H9 (cell line): ENCODE data around the gene RGR. TPM values are rescaled to one million over a fixed set of nuclear protein-coding genes. Genes with fewer than 3 reads are reported as not detected.

ENCODE experiments used
- DNase-seq: peaks from one replicate; pipeline ENCODE4 v3.0.0-alpha.2; 2017
- H2AFZ ChIP-seq: one replicate; pipeline ENCODE4 v1.6.1; 2013; ENCODE audit warnings: mild to moderate bottlenecking, low read length, control low read depth, moderate library complexity
- H2AK5ac ChIP-seq: 2 replicates; pipeline ENCODE4 v1.6.1; 2013; ENCODE audit warnings: low read length, control low read depth, mixed read lengths; ENCODE audit not compliant: insufficient read length
- H2BK120ac ChIP-seq: one replicate; pipeline ENCODE4 v1.6.1; 2013; ENCODE audit warnings: low read depth, mild to moderate bottlenecking, low read length, control low read depth, inconsistent platforms; ENCODE audit not compliant: poor library complexity, severe bottlenecking
- H2BK12ac ChIP-seq: 2 replicates; pipeline ENCODE4 v1.6.1; 2013; ENCODE audit warnings: low read length, control low read depth, mixed read lengths, low read depth; ENCODE audit not compliant: insufficient read length
- H2BK15ac ChIP-seq: 2 replicates; pipeline ENCODE4 v1.6.1; 2013; ENCODE audit warnings: low read depth, low read length, control low read depth
- H2BK20ac ChIP-seq: one replicate; pipeline ENCODE4 v1.6.1; 2013; ENCODE audit warnings: low read depth, mild to moderate bottlenecking, low read length, control low read depth, inconsistent platforms; ENCODE audit not compliant: poor library complexity, severe bottlenecking
- H2BK5ac ChIP-seq: 2 replicates; pipeline ENCODE4 v1.6.1; 2013; ENCODE audit warnings: low read length, control low read depth, mixed read lengths; ENCODE audit not compliant: insufficient read length
- H3K14ac ChIP-seq: 2 replicates; pipeline ENCODE4 v1.6.1; 2013; ENCODE audit warnings: low read length, control low read depth; ENCODE audit not compliant: insufficient read depth
- H3K18ac ChIP-seq: 2 replicates; pipeline ENCODE4 v1.6.1; 2013; ENCODE audit warnings: low read depth, mild to moderate bottlenecking, mixed read lengths, low read length, control low read depth; ENCODE audit not compliant: insufficient read length
- H3K23ac ChIP-seq: 2 replicates; pipeline ENCODE4 v1.6.1; 2013; ENCODE audit warnings: low read length, control low read depth, mixed read lengths, low read depth; ENCODE audit not compliant: insufficient read length
- H3K23me2 ChIP-seq: 2 replicates; pipeline ENCODE4 v1.6.1; 2013; ENCODE audit warnings: low read depth, mild to moderate bottlenecking, mixed read lengths, low read length, control low read depth; ENCODE audit not compliant: insufficient read length, poor library complexity, severe bottlenecking
- H3K27ac ChIP-seq: 2 replicates; pipeline ENCODE4 v1.5.1; 2013; ENCODE audit warnings: low read length, control low read depth, mixed read lengths, low read depth; ENCODE audit not compliant: insufficient read length
- H3K27me3 ChIP-seq: 2 replicates; pipeline ENCODE4 v1.6.1; 2013; ENCODE audit warnings: low read length, control low read depth, inconsistent platforms; ENCODE audit not compliant: insufficient read depth
- H3K4ac ChIP-seq: 2 replicates; pipeline ENCODE4 v1.6.1; 2013; ENCODE audit warnings: low read depth, mild to moderate bottlenecking, control low read depth, inconsistent platforms, low read length, moderate library complexity
- H3K4me1 ChIP-seq: 2 replicates; pipeline ENCODE4 v1.6.1; 2013; ENCODE audit warnings: low read length, control low read depth, inconsistent platforms; ENCODE audit not compliant: insufficient read depth
- H3K4me2 ChIP-seq: 2 replicates; pipeline ENCODE4 v1.6.1; 2013; ENCODE audit warnings: low read length, control low read depth, mixed read lengths; ENCODE audit not compliant: insufficient read length, insufficient read depth
- H3K56ac ChIP-seq: 2 replicates; pipeline ENCODE4 v1.6.1; 2013; ENCODE audit warnings: low read depth, mild to moderate bottlenecking, mixed read lengths, low read length, control low read depth; ENCODE audit not compliant: insufficient read length
- H3K79me1 ChIP-seq: 2 replicates; pipeline ENCODE4 v1.6.1; 2013; ENCODE audit warnings: low read depth, mild to moderate bottlenecking, moderate library complexity, low read length, control low read depth, inconsistent platforms; ENCODE audit not compliant: insufficient read depth, poor library complexity, severe bottlenecking
- H3K79me2 ChIP-seq: 2 replicates; pipeline ENCODE4 v1.6.1; 2013; ENCODE audit warnings: low read length, control low read depth, inconsistent platforms; ENCODE audit not compliant: insufficient read depth
- H3K9ac ChIP-seq: 2 replicates; pipeline ENCODE4 v1.6.1; 2013; ENCODE audit warnings: low read length, control low read depth, mixed read lengths; ENCODE audit not compliant: insufficient read length; ENCODE audit errors: extremely low read depth
- H3K9me3 ChIP-seq: one replicate; pipeline ENCODE4 v1.6.1; 2013; ENCODE audit warnings: low read depth, low read length, inconsistent platforms; ENCODE audit not compliant: control insufficient read depth
- H3T11ph ChIP-seq: one replicate; pipeline ENCODE4 v1.6.1; 2013; ENCODE audit warnings: mild to moderate bottlenecking, low read length, control low read depth, inconsistent platforms
- H4K20me1 ChIP-seq: one replicate; pipeline ENCODE4 v1.6.1; 2013; ENCODE audit not compliant: control insufficient read depth, insufficient read length, insufficient read depth
- H4K5ac ChIP-seq: 2 replicates; pipeline ENCODE4 v1.6.1; 2013; ENCODE audit warnings: low read depth, mild to moderate bottlenecking, mixed read lengths, low read length, control low read depth; ENCODE audit not compliant: insufficient read length
- H4K8ac ChIP-seq: replicated peaks from 2 replicates; pipeline ENCODE4 v1.6.1; 2013; ENCODE audit warnings: low read length, control low read depth, mixed read lengths, low read depth; ENCODE audit not compliant: insufficient read length
- H4K91ac ChIP-seq: 2 replicates; pipeline ENCODE4 v1.6.1; 2013; ENCODE audit warnings: low read depth, mild to moderate bottlenecking, moderate library complexity, mixed read lengths, low read length, control low read depth; ENCODE audit not compliant: insufficient read length
- H3K27ac Mint-ChIP-seq, 3 experiments: 2 replicates in 2 of 3; 3 replicates in 1 of 3; pipeline ENCODE4 v1.8.0; 2020 to 2021; ENCODE audit warnings: mixed read lengths in 3 of 3, mild to moderate bottlenecking in 1 of 3, moderate library complexity in 1 of 3
- H3K27me3 Mint-ChIP-seq: 2 replicates; pipeline ENCODE4 v1.8.0; 2021; ENCODE audit warnings: low read depth, mild to moderate bottlenecking, moderate library complexity, mixed read lengths
- H3K36me3 Mint-ChIP-seq, 3 experiments: 2 replicates in 2 of 3; 3 replicates in 1 of 3; pipeline ENCODE4 v1.8.0; 2020 to 2021; ENCODE audit warnings: low read depth in 3 of 3, mixed read lengths in 3 of 3; ENCODE audit not compliant: insufficient read depth in 1 of 3
- H3K4me1 Mint-ChIP-seq, 2 experiments: 2 replicates each; pipeline ENCODE4 v1.8.0; 2020; ENCODE audit warnings: mixed read lengths in 2 of 2
- H3K4me3 Mint-ChIP-seq, 2 experiments: 2 replicates in 1 of 2; 3 replicates in 1 of 2; pipeline ENCODE4 v1.8.0; 2020 to 2021; ENCODE audit warnings: mild to moderate bottlenecking in 2 of 2, mixed read lengths in 2 of 2, moderate library complexity in 1 of 2
- H3K9me3 Mint-ChIP-seq, 2 experiments: 2 replicates in 1 of 2; 3 replicates in 1 of 2; pipeline ENCODE4 v1.8.0; 2020; ENCODE audit warnings: mild to moderate bottlenecking in 2 of 2, mixed read lengths in 2 of 2, moderate library complexity in 1 of 2
- WGBS: extraction: QIAGEN DNeasy Blood & Tissue Kit; methylation state at CpG from one replicate; pipeline ENCODE4 v1.1.7; 2013; ENCODE audit warnings: missing lambda C conversion rate, low lambda C conversion rate, mixed read lengths; ENCODE audit not compliant: insufficient read length; ENCODE audit errors: extremely low coverage; 5-methylcytosine and 5-hydroxymethylcytosine counted together
- total RNA-seq: library from RNA; stranded (reverse); gene quantifications from 2 replicates; pipeline ENCODE4 v1.2.1, GENCODE V29; 2021
- TF ChIP-seq, protein P1 (sequence below): fragments of 200-600 bp; sonication (generic); conservative IDR thresholded peaks from 3 replicates; pipeline ENCODE4 v1.8.0; 2021; ENCODE audit warnings: antibody characterized with exemption, mild to moderate bottlenecking

The RGR gene
- total RNA-seq, 1 experiment from 2014 or later, result not detected

DNA sequence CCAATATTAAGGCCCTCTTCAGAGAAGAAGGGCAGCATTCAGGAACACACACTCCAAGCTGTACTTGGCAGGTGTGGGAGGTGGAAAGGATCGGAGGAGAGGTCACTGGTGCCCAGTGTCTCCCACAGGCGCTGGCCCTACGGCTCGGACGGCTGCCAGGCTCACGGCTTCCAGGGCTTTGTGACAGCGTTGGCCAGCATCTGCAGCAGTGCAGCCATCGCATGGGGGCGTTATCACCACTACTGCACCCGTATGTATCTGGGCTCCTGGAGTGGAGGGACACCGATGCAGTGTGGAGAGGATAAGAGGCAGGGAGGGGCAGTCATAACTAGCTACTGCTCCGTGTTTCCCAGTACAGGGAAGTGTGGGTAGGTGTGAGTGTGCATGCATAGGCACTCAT is 3.9 kb downstream of the RGR start:
- WGBS, result no CpG with 5 or more reads among the region's 12 CpGs
- no peak overlapping the region for H2BK5ac ChIP-seq
- no peaks in the 10 kb centered on the region; a peak in 1 of 7 replicates for H3K36me3 Mint-ChIP-seq

More for the DNA sequence above, 3.9 kb downstream of the RGR start:
- Mint-ChIP-seq H3K27me3 (peaks cover 13% of the 10 kb centered on the region), H3K27ac (peak overlapping the region in 1 of 3 experiments; percentile 23; a peak in 1 of 7 replicates), H3K9me3 (no peaks in the 10 kb centered on the region), H3K4me3 (no peak overlapping the region), H3K4me1 (peaks cover 0 to 4% of the 10 kb centered on the region in 2 experiments; a peak in 3 of 4 replicates)
- Histone ChIP-seq H2BK12ac (no peak overlapping the region), H3K27me3 (no peaks in the 10 kb centered on the region), H3K23me2 (no peaks in the 10 kb centered on the region), H2AFZ (no peak overlapping the region), H3K79me2 (no peaks in the 10 kb centered on the region), H2BK15ac (no peak overlapping the region), H2BK20ac (no peak overlapping the region), H3K4ac (no peak overlapping the region), H3K56ac (no peak overlapping the region), H3K23ac (no peak overlapping the region), H3K18ac (no peak overlapping the region), H3T11ph (no peak overlapping the region), H3K14ac (no peak overlapping the region), H3K9me3 (no peaks in the 10 kb centered on the region), H3K4me1 (no peaks in the 10 kb centered on the region), H3K27ac (no peak overlapping the region), H3K79me1 (no peaks in the 10 kb centered on the region), H3K4me2 (no peak overlapping the region), H4K8ac (no peak overlapping the region), H3K9ac (no peak overlapping the region), H4K91ac (no peak overlapping the region), H2AK5ac (no peak overlapping the region), H4K20me1 (no peaks in the 10 kb centered on the region), H4K5ac (no peak overlapping the region), H2BK120ac (no peak overlapping the region)
- no peak for DNase-seq
- TF ChIP-seq, protein P1, sequence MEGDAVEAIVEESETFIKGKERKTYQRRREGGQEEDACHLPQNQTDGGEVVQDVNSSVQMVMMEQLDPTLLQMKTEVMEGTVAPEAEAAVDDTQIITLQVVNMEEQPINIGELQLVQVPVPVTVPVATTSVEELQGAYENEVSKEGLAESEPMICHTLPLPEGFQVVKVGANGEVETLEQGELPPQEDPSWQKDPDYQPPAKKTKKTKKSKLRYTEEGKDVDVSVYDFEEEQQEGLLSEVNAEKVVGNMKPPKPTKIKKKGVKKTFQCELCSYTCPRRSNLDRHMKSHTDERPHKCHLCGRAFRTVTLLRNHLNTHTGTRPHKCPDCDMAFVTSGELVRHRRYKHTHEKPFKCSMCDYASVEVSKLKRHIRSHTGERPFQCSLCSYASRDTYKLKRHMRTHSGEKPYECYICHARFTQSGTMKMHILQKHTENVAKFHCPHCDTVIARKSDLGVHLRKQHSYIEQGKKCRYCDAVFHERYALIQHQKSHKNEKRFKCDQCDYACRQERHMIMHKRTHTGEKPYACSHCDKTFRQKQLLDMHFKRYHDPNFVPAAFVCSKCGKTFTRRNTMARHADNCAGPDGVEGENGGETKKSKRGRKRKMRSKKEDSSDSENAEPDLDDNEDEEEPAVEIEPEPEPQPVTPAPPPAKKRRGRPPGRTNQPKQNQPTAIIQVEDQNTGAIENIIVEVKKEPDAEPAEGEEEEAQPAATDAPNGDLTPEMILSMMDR, result no peak
